H9 (cell line): Measurements from ENCODE around the gene PRCD. TPM values are rescaled to one million over a fixed set of nuclear protein-coding genes. Genes with fewer than 3 reads are reported as not detected.

ENCODE experiments used
- DNase-seq: peaks from one replicate; pipeline ENCODE4 v3.0.0-alpha.2; 2017
- H2AFZ ChIP-seq: one replicate; pipeline ENCODE4 v1.6.1; 2013; ENCODE audit warnings: mild to moderate bottlenecking, low read length, control low read depth, moderate library complexity
- H2AK5ac ChIP-seq: 2 replicates; pipeline ENCODE4 v1.6.1; 2013; ENCODE audit warnings: low read length, control low read depth, mixed read lengths; ENCODE audit not compliant: insufficient read length
- H2BK120ac ChIP-seq: one replicate; pipeline ENCODE4 v1.6.1; 2013; ENCODE audit warnings: low read depth, mild to moderate bottlenecking, low read length, control low read depth, inconsistent platforms; ENCODE audit not compliant: poor library complexity, severe bottlenecking
- H2BK12ac ChIP-seq: 2 replicates; pipeline ENCODE4 v1.6.1; 2013; ENCODE audit warnings: low read length, control low read depth, mixed read lengths, low read depth; ENCODE audit not compliant: insufficient read length
- H2BK15ac ChIP-seq: 2 replicates; pipeline ENCODE4 v1.6.1; 2013; ENCODE audit warnings: low read depth, low read length, control low read depth
- H2BK20ac ChIP-seq: one replicate; pipeline ENCODE4 v1.6.1; 2013; ENCODE audit warnings: low read depth, mild to moderate bottlenecking, low read length, control low read depth, inconsistent platforms; ENCODE audit not compliant: poor library complexity, severe bottlenecking
- H2BK5ac ChIP-seq: 2 replicates; pipeline ENCODE4 v1.6.1; 2013; ENCODE audit warnings: low read length, control low read depth, mixed read lengths; ENCODE audit not compliant: insufficient read length
- H3K14ac ChIP-seq: 2 replicates; pipeline ENCODE4 v1.6.1; 2013; ENCODE audit warnings: low read length, control low read depth; ENCODE audit not compliant: insufficient read depth
- H3K18ac ChIP-seq: 2 replicates; pipeline ENCODE4 v1.6.1; 2013; ENCODE audit warnings: low read depth, mild to moderate bottlenecking, mixed read lengths, low read length, control low read depth; ENCODE audit not compliant: insufficient read length
- H3K23ac ChIP-seq: 2 replicates; pipeline ENCODE4 v1.6.1; 2013; ENCODE audit warnings: low read length, control low read depth, mixed read lengths, low read depth; ENCODE audit not compliant: insufficient read length
- H3K23me2 ChIP-seq: 2 replicates; pipeline ENCODE4 v1.6.1; 2013; ENCODE audit warnings: low read depth, mild to moderate bottlenecking, mixed read lengths, low read length, control low read depth; ENCODE audit not compliant: insufficient read length, poor library complexity, severe bottlenecking
- H3K27ac ChIP-seq: 2 replicates; pipeline ENCODE4 v1.5.1; 2013; ENCODE audit warnings: low read length, control low read depth, mixed read lengths, low read depth; ENCODE audit not compliant: insufficient read length
- H3K27me3 ChIP-seq: 2 replicates; pipeline ENCODE4 v1.6.1; 2013; ENCODE audit warnings: low read length, control low read depth, inconsistent platforms; ENCODE audit not compliant: insufficient read depth
- H3K4ac ChIP-seq: 2 replicates; pipeline ENCODE4 v1.6.1; 2013; ENCODE audit warnings: low read depth, mild to moderate bottlenecking, control low read depth, inconsistent platforms, low read length, moderate library complexity
- H3K4me1 ChIP-seq: 2 replicates; pipeline ENCODE4 v1.6.1; 2013; ENCODE audit warnings: low read length, control low read depth, inconsistent platforms; ENCODE audit not compliant: insufficient read depth
- H3K4me2 ChIP-seq: 2 replicates; pipeline ENCODE4 v1.6.1; 2013; ENCODE audit warnings: low read length, control low read depth, mixed read lengths; ENCODE audit not compliant: insufficient read length, insufficient read depth
- H3K56ac ChIP-seq: 2 replicates; pipeline ENCODE4 v1.6.1; 2013; ENCODE audit warnings: low read depth, mild to moderate bottlenecking, mixed read lengths, low read length, control low read depth; ENCODE audit not compliant: insufficient read length
- H3K79me1 ChIP-seq: 2 replicates; pipeline ENCODE4 v1.6.1; 2013; ENCODE audit warnings: low read depth, mild to moderate bottlenecking, moderate library complexity, low read length, control low read depth, inconsistent platforms; ENCODE audit not compliant: insufficient read depth, poor library complexity, severe bottlenecking
- H3K79me2 ChIP-seq: 2 replicates; pipeline ENCODE4 v1.6.1; 2013; ENCODE audit warnings: low read length, control low read depth, inconsistent platforms; ENCODE audit not compliant: insufficient read depth
- H3K9ac ChIP-seq: 2 replicates; pipeline ENCODE4 v1.6.1; 2013; ENCODE audit warnings: low read length, control low read depth, mixed read lengths; ENCODE audit not compliant: insufficient read length; ENCODE audit errors: extremely low read depth
- H3K9me3 ChIP-seq: one replicate; pipeline ENCODE4 v1.6.1; 2013; ENCODE audit warnings: low read depth, low read length, inconsistent platforms; ENCODE audit not compliant: control insufficient read depth
- H3T11ph ChIP-seq: one replicate; pipeline ENCODE4 v1.6.1; 2013; ENCODE audit warnings: mild to moderate bottlenecking, low read length, control low read depth, inconsistent platforms
- H4K20me1 ChIP-seq: one replicate; pipeline ENCODE4 v1.6.1; 2013; ENCODE audit not compliant: control insufficient read depth, insufficient read length, insufficient read depth
- H4K5ac ChIP-seq: 2 replicates; pipeline ENCODE4 v1.6.1; 2013; ENCODE audit warnings: low read depth, mild to moderate bottlenecking, mixed read lengths, low read length, control low read depth; ENCODE audit not compliant: insufficient read length
- H4K8ac ChIP-seq: replicated peaks from 2 replicates; pipeline ENCODE4 v1.6.1; 2013; ENCODE audit warnings: low read length, control low read depth, mixed read lengths, low read depth; ENCODE audit not compliant: insufficient read length
- H4K91ac ChIP-seq: 2 replicates; pipeline ENCODE4 v1.6.1; 2013; ENCODE audit warnings: low read depth, mild to moderate bottlenecking, moderate library complexity, mixed read lengths, low read length, control low read depth; ENCODE audit not compliant: insufficient read length
- H3K27ac Mint-ChIP-seq, 3 experiments: 2 replicates in 2 of 3; 3 replicates in 1 of 3; pipeline ENCODE4 v1.8.0; 2020 to 2021; ENCODE audit warnings: mixed read lengths in 3 of 3, mild to moderate bottlenecking in 1 of 3, moderate library complexity in 1 of 3
- H3K27me3 Mint-ChIP-seq: 2 replicates; pipeline ENCODE4 v1.8.0; 2021; ENCODE audit warnings: low read depth, mild to moderate bottlenecking, moderate library complexity, mixed read lengths
- H3K36me3 Mint-ChIP-seq, 3 experiments: 2 replicates in 2 of 3; 3 replicates in 1 of 3; pipeline ENCODE4 v1.8.0; 2020 to 2021; ENCODE audit warnings: low read depth in 3 of 3, mixed read lengths in 3 of 3; ENCODE audit not compliant: insufficient read depth in 1 of 3
- H3K4me1 Mint-ChIP-seq, 2 experiments: 2 replicates each; pipeline ENCODE4 v1.8.0; 2020; ENCODE audit warnings: mixed read lengths in 2 of 2
- H3K4me3 Mint-ChIP-seq, 2 experiments: 2 replicates in 1 of 2; 3 replicates in 1 of 2; pipeline ENCODE4 v1.8.0; 2020 to 2021; ENCODE audit warnings: mild to moderate bottlenecking in 2 of 2, mixed read lengths in 2 of 2, moderate library complexity in 1 of 2
- H3K9me3 Mint-ChIP-seq, 2 experiments: 2 replicates in 1 of 2; 3 replicates in 1 of 2; pipeline ENCODE4 v1.8.0; 2020; ENCODE audit warnings: mild to moderate bottlenecking in 2 of 2, mixed read lengths in 2 of 2, moderate library complexity in 1 of 2
- CTCF ChIP-seq: fragments of 200-600 bp; sonication (generic); conservative IDR thresholded peaks from 3 replicates; pipeline ENCODE4 v1.8.0; 2021; ENCODE audit warnings: antibody characterized with exemption, mild to moderate bottlenecking
- WGBS: extraction: QIAGEN DNeasy Blood & Tissue Kit; methylation state at CpG from one replicate; pipeline ENCODE4 v1.1.7; 2013; ENCODE audit warnings: missing lambda C conversion rate, low lambda C conversion rate, mixed read lengths; ENCODE audit not compliant: insufficient read length; ENCODE audit errors: extremely low coverage; 5-methylcytosine and 5-hydroxymethylcytosine counted together
- total RNA-seq: library from RNA; stranded (reverse); gene quantifications from 2 replicates; pipeline ENCODE4 v1.2.1, GENCODE V29; 2021

PRCD gene
- total RNA-seq, 1 experiment from 2014 or later: 0.46 TPM

DNA sequence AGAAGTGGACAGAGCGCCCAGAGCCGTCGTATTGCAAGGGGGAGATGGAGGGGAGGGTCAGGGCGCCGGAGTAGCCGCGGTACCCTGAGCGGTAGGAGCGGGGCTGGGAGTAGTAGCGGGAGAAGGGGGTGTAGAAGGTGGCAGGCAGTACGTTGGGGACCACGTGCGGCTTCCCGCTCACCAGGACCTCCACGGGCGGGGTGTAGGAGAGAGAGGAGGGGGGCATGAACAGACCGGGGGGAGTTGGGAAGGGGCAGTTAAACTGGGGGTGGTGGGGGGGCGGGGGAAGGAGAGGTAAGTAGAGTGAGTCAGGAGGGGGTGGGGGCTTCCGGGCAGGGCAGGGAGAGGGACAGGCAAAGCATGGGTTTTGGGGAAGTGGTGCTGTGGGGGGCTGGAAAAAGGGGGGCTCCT is 29.0 kb downstream of the PRCD start:
- Mint-ChIP-seq H3K36me3 (peaks cover 9 to 35% (median 15%) of the 10 kb centered on the region in 3 experiments; a peak in 6 of 7 replicates), H3K9me3 (no peaks in the 10 kb centered on the region), H3K4me1 (peaks cover 38 to 40% of the 10 kb centered on the region in 2 experiments), H3K27me3 (no peaks in the 10 kb centered on the region), H3K27ac (no peak overlapping the region), H3K4me3 (no peak overlapping the region)
- H3K79me2 ChIP-seq: no peaks in the 10 kb centered on the region
- H3K23me2 ChIP-seq: no peaks in the 10 kb centered on the region
- no peak overlapping the region for H3K56ac ChIP-seq
- no peak for TF ChIP-seq CTCF
- no peak overlapping the region for H3K23ac ChIP-seq
- no peak overlapping the region for H2AK5ac ChIP-seq
- no peak overlapping the region for H3K4ac ChIP-seq
- DNase-seq: no peak
- no peak overlapping the region for H3K14ac ChIP-seq
- H4K8ac ChIP-seq: no peak overlapping the region
- no peak overlapping the region for H2BK15ac ChIP-seq
- H2AFZ ChIP-seq: no peak overlapping the region
- no peak overlapping the region for H3T11ph ChIP-seq
- H2BK12ac ChIP-seq: no peak overlapping the region
- no peak overlapping the region for H3K4me2 ChIP-seq
- no peak overlapping the region for H3K9ac ChIP-seq
- no peaks in the 10 kb centered on the region; the same call in 1 of the 2 replicates for H3K4me1 ChIP-seq
- no peak overlapping the region for H2BK120ac ChIP-seq
- H4K5ac ChIP-seq: no peak overlapping the region
- no peaks in the 10 kb centered on the region for H3K79me1 ChIP-seq
- no peak overlapping the region for H2BK5ac ChIP-seq
- WGBS: no CpG with 5 or more reads among the region's 19 CpGs
- H4K20me1 ChIP-seq: no peaks in the 10 kb centered on the region
- H3K9me3 ChIP-seq: no peaks in the 10 kb centered on the region
- H3K27me3 ChIP-seq: no peaks in the 10 kb centered on the region
- no peak overlapping the region for H4K91ac ChIP-seq
- H3K27ac ChIP-seq: no peak overlapping the region
- H2BK20ac ChIP-seq: no peak overlapping the region
- H3K18ac ChIP-seq: no peak overlapping the region
